HCT116 (cell line): Measurements from ENCODE around the gene ATF5.

ENCODE experiments used
- CTCF ChIP-seq, 3 experiments: fragments of 200-600 bp in 1 of 3; sonication (generic) in 1 of 3; IDR thresholded peaks in 2 of 3; conservative IDR thresholded peaks in 1 of 3; 2 replicates each; pipeline ENCODE4 v1.5.1; 2012 to 2017; ENCODE audit warnings: low read depth in 2 of 3, low read length in 2 of 3, antibody characterized with exemption in 1 of 3, borderline replicate concordance in 1 of 3, control low read depth in 1 of 3, mild to moderate bottlenecking in 1 of 3, mixed read lengths in 1 of 3, mixed run types in 1 of 3, moderate library complexity in 1 of 3; ENCODE audit not compliant: insufficient read depth in 1 of 3
- ELF1 ChIP-seq: IDR thresholded peaks from 2 replicates; pipeline ENCODE4 v1.6.1; 2012; ENCODE audit warnings: low read depth, borderline replicate concordance
- EZH2 ChIP-seq: fragments of 200-600 bp; sonication (generic); IDR thresholded peaks from 2 replicates; pipeline ENCODE4 v1.6.1; 2017; ENCODE audit warnings: antibody characterized with exemption, mixed run types
- EZH2phosphoT487 ChIP-seq: fragments of 200-600 bp; IDR thresholded peaks from 2 replicates; pipeline ENCODE4 v1.6.1; 2018; ENCODE audit warnings: antibody characterized with exemption, borderline replicate concordance
- MAX ChIP-seq: IDR thresholded peaks from 2 replicates; pipeline ENCODE4 v1.6.1; 2012
- POLR2A ChIP-seq: IDR thresholded peaks from 2 replicates; pipeline ENCODE4 v1.7.0; 2011; ENCODE audit warnings: borderline replicate concordance; ENCODE audit not compliant: insufficient read depth, insufficient read length; ENCODE audit errors: extremely low read depth
- POLR2AphosphoS5 ChIP-seq: IDR thresholded peaks from 2 replicates; pipeline ENCODE4 v1.6.1; 2011; ENCODE audit warnings: mild to moderate bottlenecking, low read depth, low read length, moderate library complexity
- RAD21 ChIP-seq: IDR thresholded peaks from 2 replicates; pipeline ENCODE4 v1.6.1; 2012; ENCODE audit warnings: low read depth, mild to moderate bottlenecking
- SIN3A ChIP-seq: IDR thresholded peaks from 2 replicates; pipeline ENCODE4 v1.6.1; 2012; ENCODE audit warnings: low read depth
- SP1 ChIP-seq: IDR thresholded peaks from 2 replicates; pipeline ENCODE4 v1.6.1; 2012; ENCODE audit warnings: low read depth
- TCF7L2 ChIP-seq: IDR thresholded peaks from 2 replicates; pipeline ENCODE4 v1.7.0; 2011; ENCODE audit warnings: borderline replicate concordance, inconsistent platforms; ENCODE audit not compliant: insufficient read depth, insufficient read length; ENCODE audit errors: extremely low read depth
- YY1 ChIP-seq: IDR thresholded peaks from 2 replicates; pipeline ENCODE4 v1.6.1; 2011; ENCODE audit warnings: low read length, low read depth, moderate library complexity, mild to moderate bottlenecking; ENCODE audit not compliant: insufficient replicate concordance; ENCODE audit errors: extremely low read depth
- ZFX ChIP-seq: fragments of 450-650 bp; IDR thresholded peaks from 2 replicates; pipeline ENCODE4 v1.6.1; 2017
- ZNF274 ChIP-seq: fragments of 200-500 bp; sonication (Bioruptor generic); IDR thresholded peaks from 2 replicates; pipeline ENCODE4 v1.6.1; 2014; ENCODE audit warnings: mild to moderate bottlenecking, low read depth, low read length, inconsistent platforms

GRCh38 chr19:49916839-49917733 lies 11.9 kb upstream of the ATF5 start:
- TF ChIP-seq CTCF (IDR thresholded peaks at IDR 0.05 in 2 of 3, conservative IDR thresholded peaks at IDR 0.05 in 1 of 3; ENCODE audit: borderline replicate concordance in 1 of 3, insufficient read depth in 1 of 3, low read depth in 2 of 3, low read length in 2 of 3), result peak in 1 of 3 experiments; percentile 49; a peak in 3 of 6 replicates
- TF ChIP-seq TCF7L2, result no peak
- TF ChIP-seq POLR2AphosphoS5, result no peak
- TF ChIP-seq YY1, result no peak
- no peak for TF ChIP-seq SIN3A
- no peak for TF ChIP-seq ELF1
- no peak for TF ChIP-seq ZNF274
- no peak for TF ChIP-seq RAD21
- TF ChIP-seq MAX, result no peak
- TF ChIP-seq EZH2phosphoT487, result no peak
- no peak for TF ChIP-seq ZFX
- TF ChIP-seq POLR2A, result no peak
- TF ChIP-seq SP1, result no peak
- TF ChIP-seq EZH2, result no peak
